ENCODE data around the gene ZNF593. TPM values are rescaled to one million over a fixed set of nuclear protein-coding genes. Genes with fewer than 3 reads are reported as not detected.

ZNF593 gene
- total RNA-seq, 1 donor from 2014 or later = 18.0 TPM

DNA sequence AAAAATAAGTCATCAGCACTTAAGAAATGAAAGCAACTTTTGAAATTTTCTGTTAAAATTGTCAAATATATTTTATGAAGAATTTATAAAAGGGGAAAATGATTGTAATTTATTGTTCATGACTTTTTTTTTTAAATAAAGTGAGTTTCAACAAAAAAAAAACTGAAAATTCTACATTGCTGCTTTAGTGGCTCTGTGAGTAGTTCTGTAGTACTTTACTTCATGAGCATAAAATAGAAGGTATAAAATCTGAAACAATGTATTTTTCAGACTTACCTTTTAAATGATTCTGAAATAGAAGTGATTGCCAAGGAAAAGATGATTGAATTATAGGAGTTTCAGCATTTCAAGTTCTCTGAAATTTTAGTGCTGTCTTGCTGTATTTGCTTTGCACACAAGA is 44.3 kb upstream of the ZNF593 start:
- Histone ChIP-seq H3K27ac (peak overlapping the region; percentile 82), H3K4me3 (no peak overlapping the region), H3K36me3 (peaks cover 4% of the 10 kb centered on the region), H3K9me3 (no peaks in the 10 kb centered on the region), H3K4me1 (peaks cover 71% of the 10 kb centered on the region), H3K27me3 (ENCODE audit: low read depth) (no peaks in the 10 kb centered on the region)
- ATAC-seq (no peak), DNase-seq (no peak)
- intact Hi-C loops (cut with DNase I) = no loop called here
- no peak for TF ChIP-seq CTCF (IDR thresholded peaks at IDR 0.05)

- ATAC-seq (no peak), DNase-seq (no peak)
- no peak for TF ChIP-seq CTCF (IDR thresholded peaks at IDR 0.05)
- H3K4me1 ChIP-seq = peaks cover 71% of the 10 kb centered on the region
- no peak overlapping the region for H3K4me3 ChIP-seq
- peaks cover 3% of the 10 kb centered on the region for H3K36me3 ChIP-seq
- intact Hi-C loops (cut with DNase I) = no loop called here
- H3K27me3 ChIP-seq (ENCODE audit: low read depth) = no peaks in the 10 kb centered on the region
- no peaks in the 10 kb centered on the region for H3K9me3 ChIP-seq
- peak overlapping the region; percentile 82 for H3K27ac ChIP-seq
Observed at GRCh38 chr1:26125946-26126320, 43.8 kb upstream of the ZNF593 start.

DNA sequence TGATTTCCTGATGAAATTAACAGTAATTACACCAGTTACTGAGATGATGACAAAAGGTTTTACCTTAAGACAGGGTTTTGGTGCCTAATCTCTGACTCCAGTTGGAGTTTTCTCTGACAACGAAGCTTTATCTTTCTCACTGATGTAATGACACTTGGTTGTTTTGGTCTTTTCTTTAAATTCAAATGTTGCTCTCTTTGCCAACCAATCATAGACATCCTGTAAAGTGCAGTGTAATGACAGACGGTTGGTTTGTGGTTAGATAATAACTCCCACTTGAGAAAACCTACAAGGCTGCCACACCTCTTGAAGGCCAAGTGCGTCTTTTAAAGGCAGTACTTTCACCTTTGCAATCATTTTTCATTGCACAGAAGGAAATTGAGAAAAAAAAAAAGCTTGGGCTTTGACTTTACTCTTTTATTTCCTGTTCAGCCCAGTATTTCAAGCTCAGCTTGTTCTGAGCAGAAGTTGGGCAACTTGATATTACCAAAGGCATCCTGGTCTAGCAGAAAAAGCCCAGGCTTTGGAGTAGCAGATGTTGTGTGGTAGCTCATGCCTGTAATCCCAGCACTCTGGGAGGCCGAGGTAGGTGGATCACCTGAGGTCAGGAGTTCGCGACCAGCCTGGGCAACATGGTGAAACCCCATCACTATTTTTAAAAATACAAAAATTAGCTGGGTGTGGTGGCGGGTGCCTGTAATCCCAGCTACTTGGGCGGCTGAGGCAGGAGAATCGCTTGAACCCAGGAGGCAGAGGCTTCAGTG is 43.2 kb upstream of the ZNF593 start:
- H3K4me1 ChIP-seq = peaks cover 67% of the 10 kb centered on the region
- no peak for TF ChIP-seq CTCF (IDR thresholded peaks at IDR 0.05)
- intact Hi-C loops (cut with DNase I) = no loop called here
- DNase-seq (no peak), ATAC-seq (peak; percentile 89 to 93)
- H3K27me3 ChIP-seq (ENCODE audit: low read depth) = no peaks in the 10 kb centered on the region
- peak overlapping the region; percentile 12 for H3K4me3 ChIP-seq
- no peaks in the 10 kb centered on the region for H3K9me3 ChIP-seq
- peaks cover 3% of the 10 kb centered on the region for H3K36me3 ChIP-seq
- peak overlapping the region; percentile 82 for H3K27ac ChIP-seq

DNA sequence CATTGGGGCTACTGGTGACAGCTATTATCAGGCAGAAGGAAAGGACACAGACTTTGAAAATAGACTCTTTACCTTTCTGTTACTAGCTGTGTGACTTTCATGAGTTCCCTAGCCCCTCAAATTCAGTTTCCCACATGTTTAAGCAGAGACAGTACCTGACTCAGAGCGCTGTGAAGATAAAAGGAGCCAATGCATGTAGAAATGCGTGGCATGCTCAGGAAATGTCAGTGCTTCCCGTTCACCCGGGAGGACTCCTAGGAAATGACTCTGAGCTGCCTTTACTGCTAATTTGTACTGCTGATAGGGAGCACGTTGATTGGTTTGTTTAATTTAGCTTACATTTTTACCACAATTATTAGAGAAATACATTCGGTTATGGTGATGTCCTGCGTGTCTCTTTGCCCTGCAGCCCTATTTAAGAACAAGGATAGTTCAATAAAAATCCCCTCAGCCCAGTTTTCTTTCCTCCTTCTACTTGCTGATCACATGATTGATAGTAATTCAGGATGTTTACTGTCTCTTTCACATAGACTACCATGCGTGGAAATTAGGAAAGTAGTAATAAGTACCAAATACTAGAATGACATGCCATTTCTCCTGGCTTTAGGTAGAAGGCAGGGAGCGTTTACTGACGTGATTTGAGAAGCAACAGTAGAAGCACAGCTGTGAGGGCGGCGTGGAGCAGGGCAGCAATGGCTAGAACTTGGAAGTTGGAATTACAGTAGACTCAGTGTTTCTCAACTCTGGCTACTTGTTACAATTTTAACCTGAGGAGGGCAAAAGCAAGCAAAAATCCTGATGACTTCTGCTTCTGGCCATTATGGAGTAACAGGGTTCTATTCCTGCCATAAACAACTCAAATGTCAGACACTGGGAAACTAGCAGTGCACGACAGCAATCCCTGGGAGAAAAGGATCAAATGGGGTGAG is 42.2 kb upstream of the ZNF593 start:
- H3K9me3 ChIP-seq = no peaks in the 10 kb centered on the region
- peak; percentile 22 to 54 for ATAC-seq
- H3K27ac ChIP-seq = peak overlapping the region; percentile 82
- no peak for TF ChIP-seq CTCF (IDR thresholded peaks at IDR 0.05)
- peaks cover 3% of the 10 kb centered on the region for H3K36me3 ChIP-seq
- H3K4me3 ChIP-seq = peak overlapping the region; percentile 12
- no peaks in the 10 kb centered on the region for H3K27me3 ChIP-seq (ENCODE audit: low read depth)
- DNase-seq = no peak
- H3K4me1 ChIP-seq = peaks cover 58% of the 10 kb centered on the region
- intact Hi-C loops (cut with DNase I) = no loop called here

DNA sequence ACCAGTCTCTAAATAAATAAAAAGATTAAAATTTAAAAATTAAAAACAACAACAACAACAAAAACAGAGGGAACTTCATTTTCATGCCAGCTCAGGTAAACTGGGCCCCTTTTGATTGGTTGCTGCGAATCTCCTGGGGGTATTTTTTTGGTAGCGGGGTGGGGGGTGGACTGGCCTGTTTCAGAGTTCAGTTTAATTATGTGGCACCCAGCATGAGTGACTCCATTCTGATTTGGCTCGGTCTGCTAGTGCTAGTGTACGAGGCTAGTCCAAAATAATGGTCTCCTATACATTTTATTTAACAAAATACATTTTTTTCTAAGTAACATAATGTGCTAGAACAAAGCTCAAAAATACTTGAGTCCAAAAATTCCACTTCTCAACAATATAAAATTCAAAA is 39.9 kb upstream of the ZNF593 start:
- intact Hi-C loops (cut with DNase I) = no loop called here
- TF ChIP-seq CTCF (IDR thresholded peaks at IDR 0.05) = no peak
- DNase-seq (no peak), ATAC-seq (no peak)
- Histone ChIP-seq H3K4me3 (no peak overlapping the region), H3K9me3 (no peaks in the 10 kb centered on the region), H3K4me1 (peaks cover 35% of the 10 kb centered on the region), H3K27me3 (ENCODE audit: low read depth) (no peaks in the 10 kb centered on the region), H3K27ac (no peak overlapping the region), H3K36me3 (no peaks in the 10 kb centered on the region)
